NCI-H526 (cell line): Measurements from ENCODE around the gene GADD45A.

Experiments
- DNase-seq, 2 experiments: peaks; one replicate each; lab custom pipeline; 2025; lab: John Stamatoyannopoulos, UW

GADD45A gene

DNA sequence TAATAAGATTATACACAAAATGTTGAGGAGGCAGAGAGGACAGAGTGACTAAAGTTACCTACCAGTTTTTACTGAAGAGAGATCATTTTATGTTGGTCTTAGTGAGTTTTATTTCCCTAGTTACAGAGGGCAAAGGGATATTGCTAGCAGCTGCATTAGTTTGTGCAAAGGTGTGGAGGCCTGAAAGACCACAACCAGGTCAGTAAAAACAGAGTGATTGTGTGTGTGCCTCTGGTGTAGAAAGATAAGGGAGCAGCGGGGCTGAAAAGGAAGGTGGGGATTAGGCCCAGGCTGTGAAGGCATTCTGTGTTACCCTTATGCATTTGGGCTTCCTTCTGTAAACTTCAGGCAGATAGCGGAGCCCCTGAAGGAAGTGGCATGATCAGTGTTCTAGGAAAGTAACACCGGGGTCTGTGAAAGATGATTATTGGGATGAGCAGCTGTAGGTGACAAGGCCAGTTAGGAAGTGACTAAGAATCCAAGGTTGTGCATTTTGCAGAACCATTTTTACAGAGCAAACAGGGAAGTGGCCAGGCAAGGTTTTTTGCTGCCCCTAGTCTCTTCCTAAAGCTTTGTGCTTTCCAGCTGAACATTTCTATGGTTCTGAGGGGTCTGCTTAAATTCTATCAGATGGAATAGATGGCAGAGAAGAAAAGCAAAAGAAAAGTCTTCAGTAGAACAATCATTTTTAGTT, 3.7 kb downstream of the GADD45A start:
- DNase-seq: no peak

DNA sequence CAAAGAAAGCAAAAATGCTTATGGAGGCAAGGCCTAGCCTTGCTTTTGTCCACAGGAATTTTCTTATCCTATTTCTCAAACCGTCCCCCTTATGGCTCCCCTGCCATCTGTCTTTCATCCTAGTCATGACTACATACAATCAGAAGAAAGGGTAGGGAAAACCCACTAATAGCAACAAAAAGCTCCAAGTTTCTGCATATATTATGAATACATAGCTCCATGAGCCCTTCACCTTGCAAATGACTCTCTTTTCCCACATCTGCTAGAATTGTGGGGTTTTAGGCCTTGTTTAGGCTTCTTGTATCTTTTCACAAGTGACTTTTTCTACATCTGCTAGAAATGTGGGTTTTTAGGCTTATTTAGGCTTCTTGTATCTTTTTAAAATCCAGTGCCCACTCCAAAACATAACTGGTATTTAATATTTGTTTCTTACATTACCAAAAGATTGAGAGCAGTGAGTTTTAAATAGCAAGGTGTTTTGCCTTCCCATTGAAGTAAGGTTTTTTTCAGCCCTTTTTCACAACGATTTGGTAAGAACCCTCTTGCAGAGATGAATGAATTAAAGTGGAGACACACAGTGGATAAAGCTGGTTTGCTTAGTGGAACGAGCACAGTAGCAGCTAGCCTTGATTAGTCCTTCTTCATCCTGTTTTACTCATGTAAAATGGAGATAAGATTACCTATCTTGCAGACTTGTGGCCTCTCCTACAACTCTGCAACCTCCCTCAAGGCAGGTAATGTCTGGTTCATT, 4.4 kb downstream of the GADD45A start:
- DNase-seq: no peak

DNA sequence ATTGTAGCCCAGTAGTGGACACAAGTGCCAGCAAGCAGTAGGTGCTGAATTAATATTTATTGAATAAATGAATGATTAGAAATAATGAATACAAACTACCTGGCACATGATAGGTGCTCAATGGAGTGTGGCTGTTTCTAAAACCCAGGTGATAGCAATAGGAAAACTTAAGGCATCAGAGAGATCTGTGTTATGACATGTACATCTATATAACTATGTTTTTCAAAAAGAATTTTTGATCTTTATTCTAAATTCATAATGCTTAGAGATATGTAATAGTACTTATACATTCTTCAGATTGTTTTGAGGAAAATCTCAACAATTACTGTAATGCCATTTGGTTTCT, 5.0 kb downstream of the GADD45A start:
- no peak for DNase-seq

DNA sequence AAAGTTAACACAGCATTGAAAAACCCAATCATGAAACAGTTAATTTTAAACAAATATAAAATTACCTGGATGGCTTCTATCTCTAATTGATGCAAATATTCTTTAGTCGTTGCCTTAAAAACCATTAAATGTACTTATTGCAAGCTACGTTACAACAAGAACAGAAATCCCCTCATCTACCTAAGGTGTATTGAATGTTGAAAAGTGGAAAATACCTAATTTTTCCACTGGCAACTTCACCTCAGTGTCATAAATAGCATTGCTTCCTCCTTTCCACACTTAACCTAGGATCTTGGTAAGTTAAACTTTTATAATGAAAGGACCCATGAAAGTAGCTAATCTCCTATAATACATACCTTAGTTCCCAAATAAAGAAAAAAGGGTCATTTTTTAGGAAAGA, 5.4 kb downstream of the GADD45A start:
- DNase-seq: no peak

- no peak for DNase-seq
These were observed 6.7 kb downstream of the GADD45A start for GRCh38 chr1:67691712-67692111.

GRCh38 chr1:67695963-67696362, 11.0 kb downstream of the GADD45A start:
- DNase-seq: no peak

DNA sequence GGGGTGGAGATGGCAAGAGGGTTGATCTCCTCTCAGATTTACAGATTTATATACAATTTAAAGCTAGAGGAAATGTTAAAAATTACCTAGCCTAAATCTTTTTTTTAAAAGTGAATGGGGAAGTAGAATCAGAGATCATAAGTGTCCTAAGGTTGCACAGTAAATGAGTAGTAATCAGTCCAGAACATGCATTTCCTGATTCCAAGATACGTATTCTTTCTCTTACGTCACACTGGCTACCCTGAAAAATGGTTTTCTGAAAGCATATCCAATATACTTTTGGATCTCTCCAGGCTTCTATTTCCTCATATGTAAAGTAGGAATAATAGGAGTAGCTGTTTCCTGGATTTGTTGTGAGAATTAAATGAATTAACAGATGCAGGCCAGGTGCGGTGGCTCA, 11.7 kb downstream of the GADD45A start:
- no peak for DNase-seq

DNA sequence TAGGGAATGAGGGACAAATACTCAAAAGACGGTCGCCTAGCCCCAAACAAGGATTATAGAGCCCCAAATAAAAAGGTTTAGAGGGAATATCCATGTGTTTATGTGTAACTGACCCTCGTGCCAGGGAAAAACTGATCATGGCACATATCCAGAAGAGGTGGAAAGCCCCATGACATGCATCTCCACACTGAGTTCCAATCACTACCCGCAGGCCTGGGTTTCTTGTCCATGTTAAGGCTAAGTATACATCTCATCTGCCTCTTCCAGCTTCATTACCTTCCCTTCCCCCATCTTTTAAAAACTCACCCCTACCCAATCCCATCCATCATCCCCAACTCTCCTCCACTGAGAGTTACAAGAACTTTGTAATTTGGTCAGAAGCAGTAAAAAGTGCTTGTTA, 15.2 kb downstream of the GADD45A start:
- DNase-seq: no peak

GRCh38 chr1:67700692-67701410, 15.8 kb downstream of the GADD45A start:
- DNase-seq: peak; percentile 43 to 45

DNA sequence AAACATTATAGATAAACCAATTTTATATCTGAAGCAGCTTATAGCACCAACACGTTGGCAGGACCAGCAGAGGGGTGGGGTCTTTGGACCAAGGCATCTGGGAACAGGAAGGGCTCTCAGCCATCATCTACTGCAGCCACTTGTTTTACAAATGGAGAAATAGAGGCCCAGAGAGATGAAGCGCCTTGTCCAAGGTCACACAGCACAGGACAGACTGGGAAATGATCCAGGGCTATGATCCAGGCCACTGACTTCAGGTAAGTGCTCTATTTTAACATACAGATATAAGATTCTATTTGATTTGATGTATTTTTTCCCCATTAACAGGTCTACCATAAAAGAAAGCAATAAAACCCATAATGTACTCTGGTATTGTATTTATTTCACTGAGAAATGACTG, 16.9 kb downstream of the GADD45A start:
- DNase-seq: no peak

DNA sequence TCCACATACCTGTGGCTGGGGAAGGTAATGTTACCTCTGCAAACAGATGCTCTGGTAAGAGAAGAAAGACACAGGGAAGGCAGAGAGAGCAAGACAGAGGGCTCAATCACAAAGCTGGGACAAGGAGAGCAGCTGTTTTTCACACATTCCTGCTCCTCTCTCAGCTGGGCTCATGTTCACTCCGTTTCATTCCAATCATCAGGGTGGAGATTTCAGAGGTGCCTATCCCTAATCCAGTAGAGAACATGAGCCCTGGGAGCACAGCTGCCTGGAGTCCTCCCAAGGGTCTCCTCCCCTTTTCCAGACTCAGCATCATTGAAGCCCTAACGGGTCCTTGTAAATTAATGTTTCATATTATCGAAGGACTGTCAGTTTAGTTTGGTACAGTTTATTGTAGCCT, 19.4 kb downstream of the GADD45A start:
- DNase-seq: no peak

- no peak for DNase-seq
These were observed 20.9 kb downstream of the GADD45A start for GRCh38 chr1:67705735-67706453.

- DNase-seq: no peak
These were observed 23.6 kb downstream of the GADD45A start for GRCh38 chr1:67708606-67709005.

DNA sequence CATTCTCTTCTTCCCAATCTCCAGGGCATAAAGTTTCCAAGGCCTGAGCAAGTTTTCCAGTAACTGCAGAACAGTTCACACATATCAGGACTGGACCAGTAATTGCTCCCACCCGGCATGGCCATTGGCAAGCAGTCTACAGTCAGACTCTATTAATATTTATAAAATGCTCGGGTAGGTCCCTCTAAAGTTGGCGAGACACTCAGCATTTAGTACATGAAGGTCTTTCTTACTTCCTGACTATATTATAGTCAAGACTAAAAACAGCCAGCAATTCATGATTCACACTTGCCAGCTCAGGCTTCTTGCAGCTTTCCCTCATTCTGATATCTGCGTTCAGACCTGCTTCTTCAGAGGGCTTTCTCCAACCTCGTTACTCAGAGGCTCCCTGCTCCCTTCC, 25.4 kb downstream of the GADD45A start:
- no peak for DNase-seq

DNA sequence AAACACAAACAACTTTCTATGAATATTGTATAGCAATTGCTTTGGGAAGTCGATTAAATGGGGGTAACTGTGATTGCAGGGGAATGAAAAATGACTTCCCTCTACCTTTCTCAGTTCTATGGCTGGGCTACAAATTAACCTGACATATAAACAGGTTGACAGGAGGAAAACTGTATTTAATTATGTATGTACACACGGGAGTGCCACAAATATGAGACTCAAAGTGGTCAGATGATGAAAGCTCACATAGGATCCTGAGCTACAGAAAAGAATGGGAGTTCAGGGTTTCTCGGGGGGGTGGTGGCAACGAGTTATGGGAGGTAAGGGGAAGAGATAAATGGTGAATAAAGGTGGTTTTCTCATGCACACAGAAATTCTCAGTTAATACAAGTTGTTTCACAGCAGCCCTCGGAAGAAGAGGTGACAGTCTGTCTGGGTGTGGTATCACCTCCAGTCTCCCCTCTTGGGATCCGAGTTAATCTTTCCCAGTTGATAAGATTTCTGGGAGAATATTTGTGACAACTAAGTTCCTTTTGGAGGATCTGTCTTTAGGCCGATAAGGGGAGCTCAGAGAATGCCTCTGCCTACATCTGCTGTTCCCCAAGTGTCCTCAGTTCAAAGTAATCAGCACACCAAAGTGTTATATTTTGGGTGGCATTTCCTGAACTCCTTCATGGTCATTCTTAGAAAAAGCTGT, 26.3 kb downstream of the GADD45A start:
- DNase-seq: no peak

DNA sequence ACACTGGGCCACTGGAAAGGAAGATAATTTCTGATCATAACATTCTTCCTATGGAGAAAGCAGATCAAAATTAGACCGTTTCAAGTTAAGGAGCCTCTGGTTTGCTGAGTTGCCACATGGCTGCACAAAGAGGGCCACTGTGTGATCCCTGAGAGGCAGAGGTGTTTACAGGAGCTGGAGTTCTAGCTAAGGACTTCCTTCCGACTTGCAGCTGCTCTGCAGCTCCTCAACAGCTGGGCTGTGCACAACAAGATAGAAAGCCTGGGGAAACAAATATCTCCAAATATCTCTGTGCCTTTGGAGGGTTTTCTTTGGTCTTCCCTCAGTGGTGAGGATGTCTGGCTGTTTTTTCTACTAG, 26.8 kb downstream of the GADD45A start:
- DNase-seq: peak in 1 of 2 experiments; percentile 45

- peak; percentile 96 to 99 for DNase-seq
These were observed 28.3 kb downstream of the GADD45A start for GRCh38 chr1:67713057-67713846.

- no peak for DNase-seq
These were observed 30.8 kb downstream of the GADD45A start for GRCh38 chr1:67715819-67716218.

GRCh38 chr1:67716800-67717199, 31.8 kb downstream of the GADD45A start:
- no peak for DNase-seq

- DNase-seq: no peak
These were observed 32.9 kb downstream of the GADD45A start for GRCh38 chr1:67717876-67718275.
